Adipocyte (in vitro differentiated cells): ENCODE data around the gene PUS7L.
A peak's percentile ranks its signal among the peaks of the same experiment; 100 is the strongest.
"Not testable (repeated sequence)": the region's sequence is repeated elsewhere in the genome, so short reads cannot be mapped to it uniquely, and the experiment has no call there.

ENCODE experiments used
- DNase-seq: peaks from one replicate; pipeline ENCODE4 v3.0.0-alpha.2; 2015; ENCODE audit warnings: low read depth
- H3K27me3 ChIP-seq: replicated peaks from 2 replicates; pipeline ENCODE4 v1.7.0; 2013; ENCODE audit warnings: mild to moderate bottlenecking, low read length, moderate library complexity; ENCODE audit not compliant: control insufficient read depth, insufficient read depth
- H3K36me3 ChIP-seq: 2 replicates; pipeline ENCODE4 v1.7.0; 2013; ENCODE audit warnings: low read length, mild to moderate bottlenecking, moderate library complexity; ENCODE audit not compliant: control insufficient read depth, insufficient read depth, severe bottlenecking
- H3K4me1 ChIP-seq: 2 replicates; pipeline ENCODE4 v1.7.0; 2013; ENCODE audit warnings: mild to moderate bottlenecking, low read length, moderate library complexity; ENCODE audit not compliant: control insufficient read depth, insufficient read depth
- H3K4me3 ChIP-seq: 2 replicates; pipeline ENCODE4 v1.7.0; 2013; ENCODE audit warnings: mild to moderate bottlenecking, low read length, moderate library complexity
- H3K9ac ChIP-seq: 2 replicates; pipeline ENCODE4 v1.7.0; 2013; ENCODE audit warnings: mild to moderate bottlenecking, low read length, moderate library complexity
- H3K9me3 ChIP-seq: 2 replicates; pipeline ENCODE4 v1.7.0; 2013; ENCODE audit warnings: mild to moderate bottlenecking, low read length, moderate library complexity; ENCODE audit not compliant: control insufficient read depth

Gene PUS7L

GRCh38 chr12:43776498-43776897 is 17.9 kb upstream of the PUS7L start:
- no peaks in the 10 kb centered on the region for H3K27me3 ChIP-seq
- H3K9ac ChIP-seq = no peak overlapping the region
- no peak overlapping the region for H3K4me3 ChIP-seq
- H3K4me1 ChIP-seq = no peaks in the 10 kb centered on the region
- H3K36me3 ChIP-seq = peaks cover 82% of the 10 kb centered on the region
- DNase-seq = peak; percentile 49
- H3K9me3 ChIP-seq = no peaks in the 10 kb centered on the region

- Histone ChIP-seq H3K4me1 (peaks cover 6% of the 10 kb centered on the region), H3K27me3 (no peaks in the 10 kb centered on the region), H3K9me3 (no peaks in the 10 kb centered on the region), H3K9ac (no peak overlapping the region), H3K36me3 (peaks cover 21% of the 10 kb centered on the region), H3K4me3 (no peak overlapping the region)
- peak; percentile 74 for DNase-seq
Observed at GRCh38 chr12:43766291-43766690, 7.7 kb upstream of the PUS7L start.

- H3K4me3 ChIP-seq = no peak overlapping the region
- DNase-seq = no peak
- no peaks in the 10 kb centered on the region for H3K27me3 ChIP-seq
- no peak overlapping the region for H3K9ac ChIP-seq
- peaks cover 20% of the 10 kb centered on the region for H3K4me1 ChIP-seq
- peaks cover 5% of the 10 kb centered on the region for H3K36me3 ChIP-seq
- H3K9me3 ChIP-seq = no peaks in the 10 kb centered on the region
Observed at GRCh38 chr12:43764528-43764927, 5.9 kb upstream of the PUS7L start.

GRCh38 chr12:43763769-43764168 is 5.2 kb upstream of the PUS7L start:
- H3K9me3 ChIP-seq = no peaks in the 10 kb centered on the region
- H3K9ac ChIP-seq = no peak overlapping the region
- DNase-seq = peak; percentile 51
- H3K4me3 ChIP-seq = no peak overlapping the region
- peaks cover 20% of the 10 kb centered on the region for H3K4me1 ChIP-seq
- no peaks in the 10 kb centered on the region for H3K36me3 ChIP-seq
- H3K27me3 ChIP-seq = no peaks in the 10 kb centered on the region

- Histone ChIP-seq H3K27me3 (no peaks in the 10 kb centered on the region), H3K9me3 (no peaks in the 10 kb centered on the region), H3K4me3 (no peak overlapping the region), H3K9ac (no peak overlapping the region), H3K36me3 (no peaks in the 10 kb centered on the region), H3K4me1 (peaks cover 25% of the 10 kb centered on the region)
- no peak for DNase-seq
Observed at GRCh38 chr12:43762596-43762995, 4.0 kb upstream of the PUS7L start.

- Histone ChIP-seq H3K36me3 (no peaks in the 10 kb centered on the region), H3K4me3 (no peak overlapping the region), H3K4me1 (peaks cover 26% of the 10 kb centered on the region), H3K9me3 (no peaks in the 10 kb centered on the region), H3K27me3 (no peaks in the 10 kb centered on the region), H3K9ac (no peak overlapping the region)
- DNase-seq = no peak
Observed at GRCh38 chr12:43761500-43761899, 2.9 kb upstream of the PUS7L start.

GRCh38 chr12:43760396-43760795 is 1.8 kb upstream of the PUS7L start:
- Histone ChIP-seq H3K4me1 (peaks cover 21% of the 10 kb centered on the region), H3K9me3 (no peaks in the 10 kb centered on the region), H3K9ac (no peak overlapping the region), H3K27me3 (no peaks in the 10 kb centered on the region), H3K4me3 (peak overlapping the region; percentile 90), H3K36me3 (no peaks in the 10 kb centered on the region)
- no peak for DNase-seq

- H3K4me1 ChIP-seq = peaks cover 21% of the 10 kb centered on the region
- peak; percentile 64 for DNase-seq
- no peaks in the 10 kb centered on the region for H3K27me3 ChIP-seq
- peak overlapping the region; percentile 89 for H3K9ac ChIP-seq
- H3K36me3 ChIP-seq = peaks cover 10% of the 10 kb centered on the region
- no peaks in the 10 kb centered on the region for H3K9me3 ChIP-seq
- peak overlapping the region; percentile 90 for H3K4me3 ChIP-seq
Observed at GRCh38 chr12:43758247-43758727, 303 bp downstream of the PUS7L start.

- no peak for DNase-seq
- Histone ChIP-seq H3K36me3 (peaks cover 10% of the 10 kb centered on the region), H3K9me3 (no peaks in the 10 kb centered on the region), H3K9ac (no peak overlapping the region), H3K27me3 (no peaks in the 10 kb centered on the region), H3K4me3 (no peak overlapping the region), H3K4me1 (peaks cover 8% of the 10 kb centered on the region)
Observed at GRCh38 chr12:43754015-43754414, 4.6 kb downstream of the PUS7L start.

- DNase-seq, H3K4me3 ChIP-seq, H3K9me3 ChIP-seq, H3K27me3 ChIP-seq, H3K9ac ChIP-seq, H3K4me1 ChIP-seq, H3K36me3 ChIP-seq: not testable (repeated sequence)
Observed at GRCh38 chr12:43751360-43751759, 7.2 kb downstream of the PUS7L start.

- Histone ChIP-seq H3K9ac (no peak overlapping the region), H3K36me3 (peaks cover 10% of the 10 kb centered on the region), H3K27me3 (no peaks in the 10 kb centered on the region), H3K9me3 (no peaks in the 10 kb centered on the region), H3K4me3 (no peak overlapping the region), H3K4me1 (no peaks in the 10 kb centered on the region)
- no peak for DNase-seq
Observed at GRCh38 chr12:43750814-43751213, 7.8 kb downstream of the PUS7L start.

- no peaks in the 10 kb centered on the region for H3K27me3 ChIP-seq
- H3K36me3 ChIP-seq = peaks cover 21% of the 10 kb centered on the region
- H3K9me3 ChIP-seq = peaks cover 12% of the 10 kb centered on the region
- DNase-seq = no peak
- no peak overlapping the region for H3K4me3 ChIP-seq
- no peaks in the 10 kb centered on the region for H3K4me1 ChIP-seq
- H3K9ac ChIP-seq = no peak overlapping the region
Observed at GRCh38 chr12:43749016-43749415, 9.6 kb downstream of the PUS7L start.
